CD4-positive, alpha-beta T cell (primary cell): ENCODE measurements around the gene SLC12A9. TPM values are rescaled to one million over a fixed set of nuclear protein-coding genes. Genes with fewer than 3 reads are reported as not detected.
A peak's percentile ranks its signal among the peaks of the same experiment; 100 is the strongest.

ENCODE experiments used
- ATAC-seq: fragments of 200-7000 bp; cut with Tn5 transposase; one replicate; pipeline ENCODE4 v1.10.0; 2022; ENCODE audit warnings: mild to moderate bottlenecking; ENCODE audit not compliant: poor library complexity
- CTCF ChIA-PET: fragments of 350-600 bp; sonication (Branson Sonifier 250); formaldehyde crosslinking; loops from one replicate; lab custom pipeline; 2021; ENCODE audit warnings: antibody characterized with exemption, inconsistent platforms; lab: Charles Lee
- POLR2A ChIA-PET: fragments of 350-600 bp; sonication (Branson Sonifier 250); formaldehyde crosslinking; loops from one replicate; lab custom pipeline; 2021; ENCODE audit warnings: antibody characterized with exemption, inconsistent platforms; lab: Charles Lee
- DNase-seq, 14 experiments: peaks; one replicate each; pipeline ENCODE4 v3.0.0-alpha.2; 2013 to 2020; ENCODE audit warnings: mixed read lengths in 2 of 14
- H3K27ac ChIP-seq, 2 donors: one replicate each; pipeline versions ENCODE4 v1.5.1 to v1.7.0; 2013; ENCODE audit warnings: low read length in 2 of 2, low read depth in 1 of 2, mild to moderate bottlenecking in 1 of 2
- H3K27me3 ChIP-seq, 2 experiments: 1 replicate in 1 of 2; 2 replicates in 1 of 2; pipeline versions ENCODE4 v1.6.1 to v1.7.0; 2013; ENCODE audit warnings: low read length in 2 of 2, control low read depth in 1 of 2, mild to moderate bottlenecking in 1 of 2, moderate library complexity in 1 of 2; ENCODE audit not compliant: insufficient read depth in 2 of 2, control insufficient read depth in 1 of 2
- H3K36me3 ChIP-seq: one replicate; pipeline ENCODE4 v1.6.1; 2013; ENCODE audit warnings: low read length, control low read depth; ENCODE audit not compliant: insufficient read depth
- H3K4me1 ChIP-seq: one replicate; pipeline ENCODE4 v1.6.1; 2013; ENCODE audit warnings: low read length, control low read depth; ENCODE audit not compliant: insufficient read depth
- H3K4me3 ChIP-seq: one replicate; pipeline ENCODE4 v1.5.1; 2013; ENCODE audit warnings: mild to moderate bottlenecking, low read length, moderate library complexity
- H3K9me3 ChIP-seq, 2 experiments: 1 replicate in 1 of 2; 2 replicates in 1 of 2; pipeline versions ENCODE4 v1.6.1 to v1.7.0; 2013; ENCODE audit warnings: low read length in 2 of 2, mild to moderate bottlenecking in 2 of 2, control low read depth in 1 of 2, moderate library complexity in 1 of 2; ENCODE audit not compliant: control insufficient read depth in 1 of 2, insufficient read depth in 1 of 2
- H3K27ac Mint-ChIP-seq: one replicate; pipeline ENCODE4 v1.8.0; 2020; ENCODE audit warnings: mixed read lengths
- H3K27me3 Mint-ChIP-seq: one replicate; pipeline ENCODE4 v1.8.0; 2021; ENCODE audit warnings: mixed read lengths
- H3K36me3 Mint-ChIP-seq: one replicate; pipeline ENCODE4 v1.8.0; 2021; ENCODE audit warnings: low read depth, mixed read lengths
- H3K4me1 Mint-ChIP-seq: one replicate; pipeline ENCODE4 v1.8.0; 2021; ENCODE audit warnings: low read depth, mixed read lengths
- H3K4me3 Mint-ChIP-seq: one replicate; pipeline ENCODE4 v1.8.0; 2020; ENCODE audit warnings: mild to moderate bottlenecking, mixed read lengths
- H3K9me3 Mint-ChIP-seq: one replicate; pipeline ENCODE4 v1.8.0; 2020; ENCODE audit warnings: mixed read lengths
- CTCF ChIP-seq: fragments of 200-600 bp; IDR thresholded peaks from one replicate; pipeline ENCODE4 v1.8.0; 2022; ENCODE audit warnings: antibody characterized with exemption, mild to moderate bottlenecking
- intact Hi-C, 2 experiments: fragments of 100-400 bp; cut with DNase I in 1 of 2; cut with micrococcal nuclease in 1 of 2; formaldehyde crosslinking; loops; one replicate each; pipeline versions ENCODE4 v1.15.1 to v1.9.0; 2023 to 2025; cut with DNase I, micrococcal nuclease
- total RNA-seq, 174 experiments: library from RNA in 2 of 174; stranded (reverse) in 2 of 174; gene quantifications; one replicate each; pipeline ENCODE4 v1.2.3 and lab custom pipeline; 2021 to 2026

The SLC12A9 gene
- total RNA-seq, 2 experiments from 2014 or later: 26.3 to 28.2 TPM

- ChIA-PET CTCF (interaction anchor here (0.6 to 1.5 kb wide), 4 partner anchors 44 to 387 kb away, joined by 3 to 6 read pairs (median 3); partner anchors contain the start of gene SLC12A9), POLR2A (interaction anchor here (1.9 kb wide), 1 partner anchor 21 kb away, joined by 10 read pairs; the partner anchor contains the start of gene SRRT)
- H3K36me3 ChIP-seq: no peaks in the 10 kb centered on the region
- Mint-ChIP-seq H3K27me3 (peaks cover 62% of the 10 kb centered on the region), H3K4me1 (peaks cover 13% of the 10 kb centered on the region), H3K9me3 (no peaks in the 10 kb centered on the region), H3K4me3 (peak overlapping the region; percentile 88), H3K27ac (no peak overlapping the region), H3K36me3 (no peaks in the 10 kb centered on the region)
- no peak overlapping the region for H3K27ac ChIP-seq
- no peak for TF ChIP-seq CTCF
- H3K4me3 ChIP-seq: peak overlapping the region; percentile 34
- intact Hi-C loops: loop anchor here (5.0 to 10.0 kb wide), 3 partner anchors 181 to 389 kb away; partner anchors contain the start of genes PLOD3 (in 1 of the 2) and ZNHIT1 (in 1 of the 2)
- ATAC-seq: peak; percentile 21
- peak in 4 of 14 experiments; percentile 36 to 72 (median 49) for DNase-seq
- peaks cover 36 to 66% of the 10 kb centered on the region in 2 experiments for H3K27me3 ChIP-seq
- peaks cover 27% of the 10 kb centered on the region for H3K4me1 ChIP-seq
- H3K9me3 ChIP-seq: peaks cover 0 to 11% of the 10 kb centered on the region in 2 experiments
Measured at GRCh38 chr7:100895956-100896731, 43.6 kb downstream of the SLC12A9 start.

- Mint-ChIP-seq H3K27ac (no peak overlapping the region), H3K36me3 (no peaks in the 10 kb centered on the region), H3K9me3 (no peaks in the 10 kb centered on the region), H3K4me1 (peaks cover 8% of the 10 kb centered on the region), H3K27me3 (peaks cover 54% of the 10 kb centered on the region), H3K4me3 (peak overlapping the region; percentile 68)
- Histone ChIP-seq H3K4me3 (peak overlapping the region; percentile 34), H3K27ac (no peak overlapping the region), H3K27me3 (peaks cover 36 to 60% of the 10 kb centered on the region in 2 experiments), H3K9me3 (peaks cover 0 to 11% of the 10 kb centered on the region in 2 experiments), H3K4me1 (peaks cover 25% of the 10 kb centered on the region), H3K36me3 (no peaks in the 10 kb centered on the region)
- DNase-seq (peak in 10 of 14 experiments; percentile 48 to 80 (median 62)), ATAC-seq (peak; percentile 66)
- POLR2A ChIA-PET: no interaction called here
- intact Hi-C loops: loop anchor here (1.0 to 10.0 kb wide), 4 partner anchors 162 to 388 kb away; partner anchors contain the start of genes PLOD3 (in 1 of the 2) and ZNHIT1 (in 1 of the 2)
- CTCF ChIA-PET: interaction anchor here (0.7 to 1.5 kb wide), 3 partner anchors 45 to 386 kb away, joined by 3 to 6 read pairs (median 3); partner anchors contain the start of gene SLC12A9
- peak; percentile 70 for TF ChIP-seq CTCF
Measured at GRCh38 chr7:100896732-100897608, 44.5 kb downstream of the SLC12A9 start.
